Measurements from ENCODE around the gene AMPD3. TPM values are rescaled to one million over a fixed set of nuclear protein-coding genes. Genes with fewer than 3 reads are reported as not detected.
A peak's percentile ranks its signal among the peaks of the same experiment; 100 is the strongest.

Gene AMPD3
- total and polyA plus RNA-seq, 5 donors from 2014 or later, result 6.4 to 19.7 (median 7.9) TPM

DNA sequence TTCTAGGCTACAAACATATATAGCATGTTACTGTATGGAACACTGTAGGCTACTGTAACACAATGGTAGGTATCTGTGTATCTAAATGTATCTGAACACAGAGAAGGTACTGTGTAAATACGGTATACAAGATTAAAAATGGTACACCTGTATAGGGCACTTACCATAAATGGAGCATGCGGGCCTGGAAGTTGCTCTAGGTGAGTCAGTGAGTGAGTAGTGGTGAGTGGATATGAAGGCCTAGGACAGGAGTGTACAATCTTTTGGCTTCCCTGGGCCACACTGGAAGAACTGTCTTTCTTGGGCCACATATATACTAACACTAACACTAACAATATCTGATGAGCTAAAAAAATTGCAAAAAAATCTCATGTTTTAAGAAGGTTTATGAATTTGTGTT lies 64.6 kb downstream of the AMPD3 start:
- Mint-ChIP-seq H3K36me3 (peaks cover 26% of the 10 kb centered on the region), H3K4me3 (no peak overlapping the region), H3K27ac (no peak overlapping the region), H3K27me3 (no peaks in the 10 kb centered on the region), H3K4me1 (peaks cover 0 to 16% (median 8%) of the 10 kb centered on the region in 4 donors), H3K9me3 (no peaks in the 10 kb centered on the region)
- no peak overlapping the region for H3K4me3 ChIP-seq (ENCODE audit: low read depth, low read length)
- no peaks in the 10 kb centered on the region for H3K27me3 ChIP-seq (ENCODE audit: control insufficient read depth, insufficient read depth, low read length)
- DNase-seq, result no peak
- ATAC-seq (ENCODE audit: low read depth in 2 of 2), result no peak
- H3K4me1 ChIP-seq (ENCODE audit: control insufficient read depth, insufficient read depth, low read length, poor library complexity, severe bottlenecking), result no peaks in the 10 kb centered on the region
- peaks cover 55% of the 10 kb centered on the region for H3K36me3 ChIP-seq (ENCODE audit: control insufficient read depth, insufficient read depth, low read length)
- H3K9me3 ChIP-seq (ENCODE audit: control insufficient read depth in 2 of 2, low read length in 2 of 2), result no peaks in the 10 kb centered on the region
- no peak overlapping the region for H3K27ac ChIP-seq (ENCODE audit: insufficient read depth, low read length, poor library complexity, severe bottlenecking)

DNA sequence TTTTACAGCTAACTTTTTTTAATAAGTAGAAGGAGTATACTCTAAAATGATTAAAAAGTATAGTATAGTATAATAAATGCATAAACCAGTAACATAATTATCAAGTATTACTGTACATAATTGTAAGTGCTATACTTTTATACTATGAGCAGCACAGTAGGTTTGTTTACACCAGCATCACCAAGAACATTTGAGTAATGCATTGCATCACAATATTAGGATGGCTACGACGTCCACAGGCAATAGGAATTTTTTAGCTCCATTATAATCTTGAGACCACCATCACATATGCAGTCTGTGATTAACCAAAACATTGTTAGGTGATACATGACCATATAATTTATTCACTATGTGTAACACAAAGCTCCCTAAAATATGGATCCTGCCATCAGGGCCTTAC lies 65.5 kb downstream of the AMPD3 start:
- Histone ChIP-seq H3K27me3 (ENCODE audit: control insufficient read depth, insufficient read depth, low read length) (no peaks in the 10 kb centered on the region), H3K27ac (ENCODE audit: insufficient read depth, low read length, poor library complexity, severe bottlenecking) (no peak overlapping the region), H3K4me3 (ENCODE audit: low read depth, low read length) (no peak overlapping the region), H3K4me1 (ENCODE audit: control insufficient read depth, insufficient read depth, low read length, poor library complexity, severe bottlenecking) (no peaks in the 10 kb centered on the region), H3K36me3 (ENCODE audit: control insufficient read depth, insufficient read depth, low read length) (peaks cover 50% of the 10 kb centered on the region), H3K9me3 (ENCODE audit: control insufficient read depth in 2 of 2, low read length in 2 of 2) (no peaks in the 10 kb centered on the region)
- no peak overlapping the region for H3K27ac Mint-ChIP-seq
- peaks cover 0 to 11% (median 5%) of the 10 kb centered on the region in 4 donors for H3K4me1 Mint-ChIP-seq
- DNase-seq (no peak), ATAC-seq (ENCODE audit: low read depth in 2 of 2) (no peak)
- peaks cover 20% of the 10 kb centered on the region for H3K36me3 Mint-ChIP-seq
- no peaks in the 10 kb centered on the region for H3K27me3 Mint-ChIP-seq
- no peaks in the 10 kb centered on the region for H3K9me3 Mint-ChIP-seq
- H3K4me3 Mint-ChIP-seq, result no peak overlapping the region

DNA sequence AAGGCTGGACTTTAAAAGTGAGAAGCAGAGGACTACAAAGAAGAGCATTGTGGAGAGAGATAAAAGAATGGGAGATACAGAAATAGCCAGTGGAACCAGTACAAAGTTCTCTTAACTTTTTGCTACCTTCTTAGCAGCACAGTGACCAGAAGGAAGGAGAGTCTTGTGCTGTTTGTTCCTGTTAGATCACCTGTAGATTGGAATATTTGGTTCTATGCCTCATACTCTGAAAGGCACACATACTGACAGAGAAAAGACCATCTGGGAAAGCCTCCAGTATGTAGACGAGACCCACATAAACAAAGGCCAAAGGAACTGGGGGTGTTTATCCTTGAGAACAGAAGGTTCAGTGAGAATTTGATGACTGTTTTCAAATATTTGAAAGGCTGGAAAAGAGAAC lies 67.2 kb downstream of the AMPD3 start:
- Mint-ChIP-seq H3K4me3 (no peak overlapping the region), H3K4me1 (peaks cover 3 to 10% (median 8%) of the 10 kb centered on the region in 4 donors), H3K36me3 (peaks cover 28% of the 10 kb centered on the region), H3K27me3 (no peaks in the 10 kb centered on the region), H3K9me3 (no peaks in the 10 kb centered on the region), H3K27ac (peak overlapping the region in 1 of 3 donors; percentile 8)
- peaks cover 53% of the 10 kb centered on the region for H3K36me3 ChIP-seq (ENCODE audit: control insufficient read depth, insufficient read depth, low read length)
- no peaks in the 10 kb centered on the region for H3K27me3 ChIP-seq (ENCODE audit: control insufficient read depth, insufficient read depth, low read length)
- no peak overlapping the region for H3K4me3 ChIP-seq (ENCODE audit: low read depth, low read length)
- ATAC-seq (ENCODE audit: low read depth in 2 of 2), result no peak
- DNase-seq, result no peak
- H3K27ac ChIP-seq (ENCODE audit: insufficient read depth, low read length, poor library complexity, severe bottlenecking), result no peak overlapping the region
- H3K4me1 ChIP-seq (ENCODE audit: control insufficient read depth, insufficient read depth, low read length, poor library complexity, severe bottlenecking), result no peaks in the 10 kb centered on the region
- H3K9me3 ChIP-seq (ENCODE audit: control insufficient read depth in 2 of 2, low read length in 2 of 2), result no peaks in the 10 kb centered on the region

DNA sequence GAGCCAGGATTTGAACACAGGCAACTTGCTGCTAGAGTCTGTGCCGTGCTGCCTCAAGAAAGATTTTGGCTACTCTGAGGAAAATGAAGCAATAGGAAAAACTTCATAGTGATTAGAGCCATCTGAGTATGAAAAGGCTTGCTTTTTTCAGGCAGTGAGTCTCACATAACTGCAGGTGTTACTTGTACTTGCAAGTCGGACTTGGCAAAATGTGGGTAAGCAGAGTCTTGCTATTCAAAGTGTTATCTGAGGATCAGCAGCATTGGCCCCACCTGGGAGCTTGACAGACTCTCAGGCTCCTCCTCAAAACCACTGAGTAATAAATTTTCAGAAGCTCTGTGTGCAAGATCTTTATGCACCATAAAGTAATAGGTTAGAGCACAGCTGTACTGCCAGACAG lies 67.9 kb downstream of the AMPD3 start:
- no peaks in the 10 kb centered on the region for H3K9me3 Mint-ChIP-seq
- no peak overlapping the region for H3K27ac Mint-ChIP-seq
- H3K9me3 ChIP-seq (ENCODE audit: control insufficient read depth in 2 of 2, low read length in 2 of 2), result no peaks in the 10 kb centered on the region
- DNase-seq (peak in 1 of 3 donors; percentile 28), ATAC-seq (ENCODE audit: low read depth in 2 of 2) (no peak)
- no peak overlapping the region for H3K4me3 Mint-ChIP-seq
- H3K27ac ChIP-seq (ENCODE audit: insufficient read depth, low read length, poor library complexity, severe bottlenecking), result no peak overlapping the region
- no peaks in the 10 kb centered on the region for H3K4me1 ChIP-seq (ENCODE audit: control insufficient read depth, insufficient read depth, low read length, poor library complexity, severe bottlenecking)
- H3K27me3 Mint-ChIP-seq, result no peaks in the 10 kb centered on the region
- H3K4me1 Mint-ChIP-seq, result peaks cover under 1 to 14% (median 8%) of the 10 kb centered on the region in 4 donors
- peaks cover 32% of the 10 kb centered on the region for H3K36me3 Mint-ChIP-seq
- peaks cover 55% of the 10 kb centered on the region for H3K36me3 ChIP-seq (ENCODE audit: control insufficient read depth, insufficient read depth, low read length)
- no peak overlapping the region for H3K4me3 ChIP-seq (ENCODE audit: low read depth, low read length)
- H3K27me3 ChIP-seq (ENCODE audit: control insufficient read depth, insufficient read depth, low read length), result no peaks in the 10 kb centered on the region

DNA sequence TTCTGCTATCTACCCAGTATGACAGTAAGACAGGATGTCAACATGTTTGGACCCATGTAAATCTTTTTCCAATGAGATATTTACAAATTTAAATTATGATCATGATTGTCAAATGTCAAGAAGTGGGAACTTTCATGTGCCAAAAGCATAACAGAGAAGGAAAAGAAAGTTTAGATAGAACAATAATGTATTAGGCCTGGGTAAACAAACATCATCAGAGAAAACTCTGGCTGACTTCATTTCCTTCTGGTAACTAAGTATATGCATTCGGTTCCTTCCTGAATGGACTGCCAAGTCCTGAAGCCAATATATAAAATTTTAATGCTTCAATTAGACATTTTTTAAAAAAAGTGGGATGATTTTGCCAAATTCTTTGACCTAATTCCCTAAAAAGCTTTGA lies 69.4 kb downstream of the AMPD3 start:
- no peak for DNase-seq
- H3K4me1 ChIP-seq (ENCODE audit: control insufficient read depth, insufficient read depth, low read length, poor library complexity, severe bottlenecking), result no peaks in the 10 kb centered on the region
- H3K9me3 ChIP-seq (ENCODE audit: control insufficient read depth in 2 of 2, low read length in 2 of 2), result no peaks in the 10 kb centered on the region
- Mint-ChIP-seq H3K27ac (no peak overlapping the region), H3K4me3 (no peak overlapping the region), H3K9me3 (no peaks in the 10 kb centered on the region), H3K4me1 (peaks cover 3 to 14% (median 7%) of the 10 kb centered on the region in 4 donors), H3K27me3 (no peaks in the 10 kb centered on the region), H3K36me3 (peaks cover 35% of the 10 kb centered on the region)
- H3K36me3 ChIP-seq (ENCODE audit: control insufficient read depth, insufficient read depth, low read length), result peaks cover 64% of the 10 kb centered on the region
- no peak overlapping the region for H3K27ac ChIP-seq (ENCODE audit: insufficient read depth, low read length, poor library complexity, severe bottlenecking)
- H3K4me3 ChIP-seq (ENCODE audit: low read depth, low read length), result no peak overlapping the region
- no peak for ATAC-seq (ENCODE audit: low read depth in 2 of 2)
- H3K27me3 ChIP-seq (ENCODE audit: control insufficient read depth, insufficient read depth, low read length), result no peaks in the 10 kb centered on the region

DNA sequence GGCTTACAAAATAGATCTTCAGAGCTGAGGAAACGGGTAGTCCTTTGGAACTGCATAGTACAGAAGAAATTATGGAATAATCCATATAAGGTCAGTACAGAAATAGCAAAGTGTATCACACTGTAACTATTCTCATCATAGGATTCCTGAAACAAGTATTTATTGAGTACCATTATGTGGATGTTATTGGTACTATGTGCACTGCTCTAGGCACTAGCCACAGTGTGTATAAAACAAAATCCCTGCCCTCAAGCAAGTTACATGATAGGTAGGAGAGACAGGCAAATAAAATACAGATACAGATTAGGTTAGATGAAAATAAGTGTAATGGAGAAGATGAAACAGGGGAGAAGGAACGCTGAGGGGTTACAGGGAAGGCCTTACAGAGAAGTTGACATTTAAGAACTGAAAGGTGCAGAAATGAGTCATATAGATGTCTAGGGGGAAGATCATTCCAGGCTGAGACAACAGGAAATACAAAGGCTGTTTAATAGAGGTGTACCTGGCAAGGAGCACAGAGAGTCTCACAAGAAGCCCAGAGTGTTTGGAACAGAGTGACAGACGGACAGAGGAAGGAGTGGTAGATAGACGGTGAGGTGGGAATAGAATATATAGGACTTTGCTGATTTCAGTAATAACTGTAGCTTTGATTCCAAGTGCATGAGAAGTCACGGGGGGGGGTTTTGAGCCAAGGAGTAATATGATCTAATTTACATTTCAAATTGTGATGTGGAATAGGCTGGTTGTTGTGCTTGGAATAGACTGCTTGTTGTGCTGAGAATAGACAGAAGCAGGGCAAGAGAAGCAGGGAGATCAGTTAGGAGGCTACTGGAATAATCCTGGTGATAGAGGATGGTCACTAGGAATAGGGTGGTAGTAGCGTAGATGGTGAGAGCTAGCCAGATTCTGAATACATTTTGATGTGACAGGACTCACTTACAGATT lies 72.2 kb downstream of the AMPD3 start:
- Mint-ChIP-seq H3K4me1 (peaks cover 3 to 14% (median 8%) of the 10 kb centered on the region in 4 donors), H3K27ac (peak overlapping the region; percentile 13 to 40 (median 31)), H3K9me3 (no peaks in the 10 kb centered on the region), H3K36me3 (peaks cover 32% of the 10 kb centered on the region), H3K4me3 (no peak overlapping the region), H3K27me3 (no peaks in the 10 kb centered on the region)
- DNase-seq, result peak in 1 of 3 donors; percentile 35
- Histone ChIP-seq H3K4me1 (ENCODE audit: control insufficient read depth, insufficient read depth, low read length, poor library complexity, severe bottlenecking) (no peaks in the 10 kb centered on the region), H3K27ac (ENCODE audit: insufficient read depth, low read length, poor library complexity, severe bottlenecking) (no peak overlapping the region), H3K9me3 (ENCODE audit: control insufficient read depth in 2 of 2, low read length in 2 of 2) (no peaks in the 10 kb centered on the region), H3K36me3 (ENCODE audit: control insufficient read depth, insufficient read depth, low read length) (peaks cover 58% of the 10 kb centered on the region), H3K27me3 (ENCODE audit: control insufficient read depth, insufficient read depth, low read length) (no peaks in the 10 kb centered on the region), H3K4me3 (ENCODE audit: low read depth, low read length) (no peak overlapping the region)
- peak; percentile 65 to 68 for ATAC-seq (ENCODE audit: low read depth in 2 of 2)

DNA sequence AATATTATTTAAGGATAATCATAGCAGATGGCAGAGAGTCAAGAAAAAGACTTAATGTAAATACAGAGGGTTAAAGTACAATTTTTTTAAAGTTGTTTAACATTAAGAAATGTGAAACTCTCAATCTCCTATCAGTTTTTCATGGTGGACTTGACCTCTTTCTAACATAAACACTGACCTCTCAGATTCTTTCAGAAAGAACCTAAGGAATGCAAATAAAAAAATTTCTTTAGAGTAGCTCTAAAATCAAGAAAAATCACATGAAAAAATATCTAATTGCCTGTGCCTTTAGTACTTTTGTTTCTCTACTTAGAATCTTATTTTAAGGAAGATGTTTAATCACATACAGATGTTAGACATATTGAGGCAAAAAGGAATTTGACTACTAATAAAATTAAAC lies 73.1 kb downstream of the AMPD3 start:
- Mint-ChIP-seq H3K4me3 (no peak overlapping the region), H3K27ac (peak overlapping the region in 1 of 3 donors; percentile 38), H3K27me3 (no peaks in the 10 kb centered on the region), H3K36me3 (peaks cover 35% of the 10 kb centered on the region), H3K9me3 (no peaks in the 10 kb centered on the region), H3K4me1 (peaks cover 7 to 14% (median 9%) of the 10 kb centered on the region in 4 donors)
- Histone ChIP-seq H3K27me3 (ENCODE audit: control insufficient read depth, insufficient read depth, low read length) (no peaks in the 10 kb centered on the region), H3K36me3 (ENCODE audit: control insufficient read depth, insufficient read depth, low read length) (peaks cover 55% of the 10 kb centered on the region), H3K4me3 (ENCODE audit: low read depth, low read length) (no peak overlapping the region), H3K27ac (ENCODE audit: insufficient read depth, low read length, poor library complexity, severe bottlenecking) (no peak overlapping the region), H3K9me3 (ENCODE audit: control insufficient read depth in 2 of 2, low read length in 2 of 2) (no peaks in the 10 kb centered on the region), H3K4me1 (ENCODE audit: control insufficient read depth, insufficient read depth, low read length, poor library complexity, severe bottlenecking) (no peaks in the 10 kb centered on the region)
- DNase-seq (no peak), ATAC-seq (ENCODE audit: low read depth in 2 of 2) (no peak)

DNA sequence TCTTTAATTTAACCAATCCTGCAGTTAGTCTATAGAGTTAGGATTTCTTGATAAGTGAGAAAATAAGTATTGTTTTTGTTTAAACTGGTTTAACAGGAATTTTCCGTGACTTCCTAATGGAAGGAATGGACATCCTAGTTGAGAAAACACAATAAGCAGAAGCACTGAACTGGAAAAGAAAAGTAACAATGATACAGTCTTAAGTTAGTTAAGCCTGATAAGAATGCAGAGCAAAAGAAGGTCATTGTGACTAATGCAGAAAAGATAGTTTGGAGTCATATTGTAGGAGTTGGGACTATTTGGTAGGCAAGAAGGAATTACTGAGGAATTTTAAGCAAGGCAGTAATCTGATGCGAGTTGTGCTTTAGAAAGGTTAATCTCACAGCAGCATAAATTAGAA lies 74.2 kb downstream of the AMPD3 start:
- Histone ChIP-seq H3K4me3 (ENCODE audit: low read depth, low read length) (no peak overlapping the region), H3K9me3 (ENCODE audit: control insufficient read depth in 2 of 2, low read length in 2 of 2) (no peaks in the 10 kb centered on the region), H3K4me1 (ENCODE audit: control insufficient read depth, insufficient read depth, low read length, poor library complexity, severe bottlenecking) (no peaks in the 10 kb centered on the region), H3K36me3 (ENCODE audit: control insufficient read depth, insufficient read depth, low read length) (peaks cover 56% of the 10 kb centered on the region), H3K27me3 (ENCODE audit: control insufficient read depth, insufficient read depth, low read length) (no peaks in the 10 kb centered on the region), H3K27ac (ENCODE audit: insufficient read depth, low read length, poor library complexity, severe bottlenecking) (no peak overlapping the region)
- no peak overlapping the region for H3K27ac Mint-ChIP-seq
- no peaks in the 10 kb centered on the region for H3K27me3 Mint-ChIP-seq
- no peak overlapping the region for H3K4me3 Mint-ChIP-seq
- H3K9me3 Mint-ChIP-seq, result no peaks in the 10 kb centered on the region
- peaks cover 4 to 14% (median 10%) of the 10 kb centered on the region in 4 donors for H3K4me1 Mint-ChIP-seq
- DNase-seq, result no peak
- ATAC-seq (ENCODE audit: low read depth in 2 of 2), result no peak
- peaks cover 38% of the 10 kb centered on the region for H3K36me3 Mint-ChIP-seq

Data from CD4-positive, CD25-positive, alpha-beta regulatory T cell (primary cell).